Right atrium auricular region (tissue), 2 donors: Measurements from ENCODE around the gene HNF1B. TPM values are rescaled to one million over a fixed set of nuclear protein-coding genes. Genes with fewer than 3 reads are reported as not detected.

Source experiments
- DNase-seq: peaks from one replicate; pipeline ENCODE4 v3.0.0-alpha.2; 2019; ENCODE audit warnings: low spot score
- H3K27ac ChIP-seq, 2 donors: fragments of 200-600 bp; sonication (generic); 1 replicate in 1 of 2; 2 replicates in 1 of 2; pipeline ENCODE4 v1.5.1; 2016 to 2019
- H3K27me3 ChIP-seq, 2 donors: fragments of 200-600 bp; sonication (generic); one replicate each; pipeline versions ENCODE4 v1.5.1 to v1.6.0; 2017 to 2019
- H3K36me3 ChIP-seq: fragments of 200-600 bp; sonication (generic); one replicate; pipeline ENCODE4 v1.5.1; 2016
- H3K4me1 ChIP-seq, 2 donors: fragments of 200-600 bp; sonication (generic); one replicate each; pipeline versions ENCODE4 v1.5.1 to v1.6.0; 2017 to 2019
- H3K4me3 ChIP-seq, 2 donors: fragments of 200-600 bp; sonication (generic); 1 replicate in 1 of 2; 2 replicates in 1 of 2; pipeline ENCODE4 v1.5.1; 2017 to 2019; ENCODE audit warnings: mild to moderate bottlenecking in 1 of 2, moderate library complexity in 1 of 2
- H3K9me3 ChIP-seq, 2 donors: fragments of 200-600 bp; sonication (generic); one replicate each; pipeline ENCODE4 v1.5.1; 2019
- CTCF ChIP-seq, 2 donors: fragments of 200-600 bp; sonication (generic); IDR thresholded peaks; one replicate each; pipeline ENCODE4 v1.5.1; 2019; ENCODE audit warnings: antibody characterized with exemption in 2 of 2
- total RNA-seq, 2 donors: library from RNA; depleted of rRNA; stranded (reverse); fragments of >200 nt; gene quantifications; one replicate each; pipeline ENCODE4 v1.1.0, GENCODE V29; 2016

The HNF1B gene
- total RNA-seq, 2 donors from 2014 or later, result not detected

DNA sequence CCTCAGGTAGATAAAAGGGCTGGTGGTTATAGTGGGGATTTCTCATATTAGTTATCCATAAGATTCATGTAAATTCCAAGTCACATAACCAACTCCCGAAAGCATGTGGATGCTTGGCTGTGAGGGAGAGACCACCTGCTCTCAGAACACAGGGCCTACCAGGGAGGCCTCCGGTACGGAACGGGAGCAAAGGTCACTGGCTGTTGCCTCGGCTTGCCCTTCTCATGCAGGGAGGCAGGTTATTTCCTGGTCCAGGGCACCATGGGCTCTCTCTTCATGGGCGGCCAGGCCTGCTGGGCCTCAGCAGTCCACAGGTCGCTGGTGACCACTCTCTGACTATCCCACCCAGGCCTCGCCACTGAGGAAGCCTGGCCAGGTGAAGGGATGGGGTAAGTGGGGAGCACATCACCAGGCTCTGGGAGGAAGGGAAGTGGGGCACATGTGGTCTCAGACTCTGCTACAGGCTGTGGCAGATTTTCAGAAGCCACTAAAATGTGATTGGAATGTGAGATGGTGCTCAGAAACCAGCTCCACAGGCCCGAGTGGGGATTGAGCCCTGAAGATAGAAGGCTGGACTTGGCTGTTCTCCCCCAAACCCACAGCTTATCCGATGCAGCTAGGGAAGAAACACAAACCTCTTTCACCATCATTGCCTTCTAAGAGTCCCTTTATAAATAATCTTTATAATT lies 45.4 kb downstream of the HNF1B start:
- H3K27ac ChIP-seq, result no peak overlapping the region
- no peaks in the 10 kb centered on the region for H3K27me3 ChIP-seq
- peaks cover 0 to 19% of the 10 kb centered on the region in 2 donors for H3K4me1 ChIP-seq
- DNase-seq, result no peak
- no peak for TF ChIP-seq CTCF (IDR thresholded peaks at IDR 0.05)
- no peaks in the 10 kb centered on the region for H3K36me3 ChIP-seq
- H3K9me3 ChIP-seq, result peaks cover 0 to 5% of the 10 kb centered on the region in 2 donors
- H3K4me3 ChIP-seq, result no peak overlapping the region

DNA sequence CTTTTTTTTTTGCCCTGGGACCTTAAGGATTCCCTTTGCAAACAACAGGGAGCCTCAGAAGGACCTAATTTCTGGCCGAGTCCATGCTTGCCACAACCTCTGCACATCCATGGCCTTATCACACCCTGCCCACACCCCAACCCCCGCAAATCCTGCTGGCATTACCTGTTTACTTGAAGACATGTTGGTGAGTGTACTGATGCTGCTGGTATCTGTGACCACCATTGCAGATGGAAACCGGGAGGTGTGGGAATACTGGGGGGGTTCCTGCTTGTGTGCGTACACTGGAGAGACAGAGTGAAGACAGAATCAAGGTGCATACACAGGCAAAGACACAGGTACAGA lies 46.0 kb downstream of the HNF1B start:
- no peaks in the 10 kb centered on the region for H3K27me3 ChIP-seq
- no peaks in the 10 kb centered on the region for H3K36me3 ChIP-seq
- no peak overlapping the region for H3K27ac ChIP-seq
- H3K4me1 ChIP-seq, result peaks cover 0 to 19% of the 10 kb centered on the region in 2 donors
- no peak for TF ChIP-seq CTCF (IDR thresholded peaks at IDR 0.05)
- peaks cover 0 to 5% of the 10 kb centered on the region in 2 donors for H3K9me3 ChIP-seq
- no peak overlapping the region for H3K4me3 ChIP-seq
- no peak for DNase-seq

DNA sequence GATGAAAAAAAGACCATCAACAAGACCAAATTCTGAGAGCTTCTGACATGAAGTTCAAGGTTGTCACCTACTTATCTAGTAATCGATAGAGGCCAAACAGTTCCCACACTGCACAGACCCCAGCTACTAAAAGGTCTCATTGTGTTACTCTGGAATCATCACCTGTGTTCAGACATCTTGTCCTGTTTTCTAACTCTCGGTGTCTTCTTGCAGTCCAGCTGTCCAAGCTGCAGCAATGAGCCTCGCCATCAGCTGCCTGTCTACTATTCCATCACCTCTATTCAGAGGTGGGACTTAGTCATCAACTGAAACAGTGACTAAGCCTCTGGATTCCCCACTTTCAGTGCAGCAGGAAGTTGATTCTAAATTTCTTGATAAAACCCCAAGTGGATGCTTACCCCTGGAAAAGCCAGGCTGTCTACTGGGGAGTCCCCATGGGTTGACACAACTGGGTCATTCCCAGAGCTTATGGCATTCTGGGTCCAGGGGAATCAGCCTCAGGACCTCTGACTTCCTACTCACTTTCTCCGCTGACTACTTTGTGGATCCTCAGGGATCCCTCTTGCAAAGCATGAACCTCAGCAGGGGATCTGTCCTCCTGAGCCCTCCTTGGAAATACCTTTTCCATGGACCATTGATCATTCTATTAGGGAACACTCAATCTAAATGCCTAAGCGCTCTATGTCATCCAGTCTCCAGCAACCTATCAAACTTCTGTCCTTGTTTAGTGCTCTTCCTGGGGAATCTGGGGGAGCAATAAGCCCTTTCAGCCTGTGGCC lies 46.5 kb downstream of the HNF1B start:
- Histone ChIP-seq H3K9me3 (peaks cover 0 to 5% of the 10 kb centered on the region in 2 donors), H3K36me3 (no peaks in the 10 kb centered on the region)
- no peak for TF ChIP-seq CTCF (IDR thresholded peaks at IDR 0.05)

GRCh38 chr17:37697381-37697780 lies 47.5 kb downstream of the HNF1B start:
- peaks cover 0 to 5% of the 10 kb centered on the region in 2 donors for H3K9me3 ChIP-seq
- H3K27me3 ChIP-seq, result no peaks in the 10 kb centered on the region
- H3K27ac ChIP-seq, result no peak overlapping the region
- no peak for TF ChIP-seq CTCF (IDR thresholded peaks at IDR 0.05)
- no peak for DNase-seq
- peaks cover 0 to 19% of the 10 kb centered on the region in 2 donors for H3K4me1 ChIP-seq
- H3K4me3 ChIP-seq, result no peak overlapping the region
- H3K36me3 ChIP-seq, result no peaks in the 10 kb centered on the region

More for the DNA sequence above, 46.5 kb downstream of the HNF1B start:
- no peak for DNase-seq
- no peak overlapping the region for H3K4me3 ChIP-seq
- no peak overlapping the region for H3K27ac ChIP-seq
- H3K27me3 ChIP-seq, result no peaks in the 10 kb centered on the region
- H3K4me1 ChIP-seq, result peaks cover 0 to 19% of the 10 kb centered on the region in 2 donors

GRCh38 chr17:37696366-37696765 lies 48.5 kb downstream of the HNF1B start:
- H3K9me3 ChIP-seq, result peaks cover 0 to 5% of the 10 kb centered on the region in 2 donors
- H3K27me3 ChIP-seq, result no peaks in the 10 kb centered on the region
- DNase-seq, result no peak
- TF ChIP-seq CTCF (IDR thresholded peaks at IDR 0.05), result no peak
- H3K4me1 ChIP-seq, result peaks cover 0 to 12% of the 10 kb centered on the region in 2 donors
- no peak overlapping the region for H3K27ac ChIP-seq
- H3K4me3 ChIP-seq, result no peak overlapping the region
- H3K36me3 ChIP-seq, result no peaks in the 10 kb centered on the region
